ENCODE results near the gene B3GNT9.

DNA sequence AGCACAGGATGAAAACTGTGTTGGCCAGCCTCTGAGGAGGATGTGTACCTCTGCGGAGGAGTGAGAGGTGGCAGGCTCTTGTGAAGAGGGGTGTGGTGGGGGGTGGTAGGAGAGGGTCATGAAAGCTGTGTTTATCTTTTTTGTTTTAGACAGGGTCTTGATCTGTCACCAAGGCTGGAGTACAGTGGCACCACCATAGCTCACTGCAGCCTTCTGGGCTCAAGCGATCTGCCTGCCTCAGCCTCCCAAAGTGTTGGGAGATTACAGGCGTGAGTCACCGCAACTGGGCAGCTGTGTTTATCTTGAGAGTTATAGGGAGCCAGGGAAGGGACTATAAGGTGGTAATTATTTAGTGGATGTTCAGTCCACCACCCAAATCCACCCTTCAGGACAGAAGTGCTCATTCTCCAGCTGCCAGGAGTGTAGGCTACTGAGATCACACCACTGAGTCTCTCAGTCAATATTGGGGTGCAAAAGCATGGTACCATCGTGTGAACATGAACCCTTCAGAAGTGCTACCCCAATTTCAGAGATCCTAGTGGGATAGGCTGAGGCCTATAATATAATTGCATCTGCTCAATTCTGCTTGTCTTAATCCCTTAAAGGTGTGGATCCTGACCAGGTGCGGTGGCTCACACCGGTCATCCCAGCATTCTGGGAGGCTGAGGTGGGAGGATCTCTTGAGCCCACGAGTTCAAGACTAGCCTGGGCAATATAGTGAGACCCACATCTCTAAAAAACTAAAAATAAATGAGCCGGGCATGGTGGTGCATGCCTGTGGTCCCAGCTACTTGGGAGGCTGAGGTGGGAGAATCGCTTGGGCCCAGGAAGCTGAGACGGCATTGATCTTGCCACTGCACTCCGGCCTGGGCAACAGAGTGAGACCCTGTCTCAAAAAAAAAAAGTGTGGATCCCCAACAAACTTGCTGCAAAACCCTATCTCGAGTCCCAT lies 39.9 kb upstream of the B3GNT9 start:
- TF ChIP-seq BHLHE40 (IDR thresholded peaks at IDR 0.05; ENCODE audit: borderline replicate concordance), result no peak
- TF ChIP-seq SP1 (IDR thresholded peaks at IDR 0.05), result no peak
- TF ChIP-seq LEF1 (IDR thresholded peaks at IDR 0.05; ENCODE audit: borderline replicate concordance), result no peak
- TF ChIP-seq, protein P1, sequence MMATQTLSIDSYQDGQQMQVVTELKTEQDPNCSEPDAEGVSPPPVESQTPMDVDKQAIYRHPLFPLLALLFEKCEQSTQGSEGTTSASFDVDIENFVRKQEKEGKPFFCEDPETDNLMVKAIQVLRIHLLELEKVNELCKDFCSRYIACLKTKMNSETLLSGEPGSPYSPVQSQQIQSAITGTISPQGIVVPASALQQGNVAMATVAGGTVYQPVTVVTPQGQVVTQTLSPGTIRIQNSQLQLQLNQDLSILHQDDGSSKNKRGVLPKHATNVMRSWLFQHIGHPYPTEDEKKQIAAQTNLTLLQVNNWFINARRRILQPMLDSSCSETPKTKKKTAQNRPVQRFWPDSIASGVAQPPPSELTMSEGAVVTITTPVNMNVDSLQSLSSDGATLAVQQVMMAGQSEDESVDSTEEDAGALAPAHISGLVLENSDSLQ (IDR thresholded peaks at IDR 0.05), result no peak
- no peak for TF ChIP-seq NFRKB (IDR thresholded peaks at IDR 0.05)
- TF ChIP-seq TARDBP (IDR thresholded peaks at IDR 0.05), result no peak
- no peak for TF ChIP-seq HDGF (IDR thresholded peaks at IDR 0.05; ENCODE audit: borderline replicate concordance)
- no peak for TF ChIP-seq SUZ12 (IDR thresholded peaks at IDR 0.05)
- no peak for TF ChIP-seq FOXM1 (IDR thresholded peaks at IDR 0.05; ENCODE audit: borderline replicate concordance)
